Measurements from ENCODE around the gene NDEL1.

- TF ChIP-seq EZH2 (IDR thresholded peaks at IDR 0.05; ENCODE audit: borderline replicate concordance, low read length) (no peak), CTCF (IDR thresholded peaks at IDR 0.05; ENCODE audit: low read length) (no peak)
Measured at GRCh38 chr17:8469964-8470363, 34.3 kb downstream of the NDEL1 start.
